Upper lobe of left lung (tissue), 4 donors: ENCODE data around the gene KTI12.

Source experiments
- EP300 ChIP-seq, 4 donors: sonication (generic); formaldehyde crosslinking; IDR thresholded peaks; one replicate each; pipeline ENCODE4 v1.5.1; 2017; ENCODE audit warnings: antibody characterized with exemption in 4 of 4, control low read depth in 2 of 4
- TF ChIP-seq, protein P1 (sequence below), 6 experiments: fragments of 450-650 bp in 4 of 6; fragments of 200-600 bp in 2 of 6; sonication (generic) in 2 of 6; IDR thresholded peaks; one replicate each; pipeline ENCODE4 v1.5.1; 2016 to 2019; ENCODE audit warnings: antibody characterized with exemption in 6 of 6

DNA sequence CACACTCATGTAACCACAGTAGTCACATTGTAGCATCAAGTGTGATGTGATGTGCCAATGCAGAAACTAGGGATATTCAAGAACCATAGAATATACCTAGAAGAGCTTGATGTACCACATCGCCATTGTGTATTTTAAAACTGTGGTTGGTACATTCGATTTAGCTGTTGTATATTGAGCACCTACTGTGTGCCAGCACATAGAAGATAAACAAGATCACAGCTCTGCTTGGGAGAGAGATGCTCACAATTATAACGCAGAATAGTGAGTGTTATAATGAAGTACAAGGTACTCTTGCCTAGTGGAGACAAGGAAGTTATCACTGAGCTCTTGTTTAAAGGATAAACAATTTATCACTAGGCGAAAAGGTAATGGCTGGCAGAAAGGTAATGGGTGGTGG is 27.2 kb upstream of the KTI12 start:
- TF ChIP-seq, protein P1, sequence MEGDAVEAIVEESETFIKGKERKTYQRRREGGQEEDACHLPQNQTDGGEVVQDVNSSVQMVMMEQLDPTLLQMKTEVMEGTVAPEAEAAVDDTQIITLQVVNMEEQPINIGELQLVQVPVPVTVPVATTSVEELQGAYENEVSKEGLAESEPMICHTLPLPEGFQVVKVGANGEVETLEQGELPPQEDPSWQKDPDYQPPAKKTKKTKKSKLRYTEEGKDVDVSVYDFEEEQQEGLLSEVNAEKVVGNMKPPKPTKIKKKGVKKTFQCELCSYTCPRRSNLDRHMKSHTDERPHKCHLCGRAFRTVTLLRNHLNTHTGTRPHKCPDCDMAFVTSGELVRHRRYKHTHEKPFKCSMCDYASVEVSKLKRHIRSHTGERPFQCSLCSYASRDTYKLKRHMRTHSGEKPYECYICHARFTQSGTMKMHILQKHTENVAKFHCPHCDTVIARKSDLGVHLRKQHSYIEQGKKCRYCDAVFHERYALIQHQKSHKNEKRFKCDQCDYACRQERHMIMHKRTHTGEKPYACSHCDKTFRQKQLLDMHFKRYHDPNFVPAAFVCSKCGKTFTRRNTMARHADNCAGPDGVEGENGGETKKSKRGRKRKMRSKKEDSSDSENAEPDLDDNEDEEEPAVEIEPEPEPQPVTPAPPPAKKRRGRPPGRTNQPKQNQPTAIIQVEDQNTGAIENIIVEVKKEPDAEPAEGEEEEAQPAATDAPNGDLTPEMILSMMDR (IDR thresholded peaks at IDR 0.05), result no peak
- no peak for TF ChIP-seq EP300 (IDR thresholded peaks at IDR 0.05)
